ENCODE measurements around the gene OR4C13.
"Not testable (repeated sequence)": the region's sequence is repeated elsewhere in the genome, so short reads cannot be mapped to it uniquely, and the experiment has no call there.

GRCh38 chr11:49973439-49973838 is 21.2 kb downstream of the OR4C13 start:
- TF ChIP-seq CTCF (conservative IDR thresholded peaks at IDR 0.05; ENCODE audit: low read depth in 2 of 2); EZH2phosphoT487 (IDR thresholded peaks at IDR 0.05; ENCODE audit: unreplicated experiment); POLR2AphosphoS5 (IDR thresholded peaks at IDR 0.05; ENCODE audit: low read depth): not testable (repeated sequence)

Measured in GM23338 (cell line).